Stimulated activated CD4-positive, alpha-beta T cell treated with anti-CD3 and anti-CD28 coated beads, TNF-alpha, amount 100 ng/mL, for 24 hours (primary cell): Measurements from ENCODE around the gene TSGA10IP.
"Not testable (repeated sequence)": the region's sequence is repeated elsewhere in the genome, so short reads cannot be mapped to it uniquely, and the experiment has no call there.

Source experiments
- DNase-seq, 3 experiments: peaks; one replicate each; pipeline ENCODE4 v3.0.0-alpha.2; 2020; ENCODE audit warnings: low read depth in 3 of 3

Gene TSGA10IP

GRCh38 chr11:65947603-65948125 lies 2.4 kb downstream of the TSGA10IP start:
- DNase-seq = no peak

- not testable (repeated sequence) for DNase-seq
Measured at GRCh38 chr11:65950711-65951110, 5.4 kb downstream of the TSGA10IP start.

- not testable (repeated sequence) for DNase-seq
Measured at GRCh38 chr11:65951641-65952040, 6.4 kb downstream of the TSGA10IP start.

- no peak for DNase-seq
Measured at GRCh38 chr11:65952052-65952521, 6.8 kb downstream of the TSGA10IP start.

GRCh38 chr11:65953471-65953870 lies 8.2 kb downstream of the TSGA10IP start:
- DNase-seq = no peak

- no peak for DNase-seq
Measured at GRCh38 chr11:65954771-65955170, 9.5 kb downstream of the TSGA10IP start.

GRCh38 chr11:65958291-65958690 lies 13.0 kb downstream of the TSGA10IP start:
- DNase-seq = no peak

GRCh38 chr11:65958774-65959420 lies 13.6 kb downstream of the TSGA10IP start:
- DNase-seq = no peak

- no peak for DNase-seq
Measured at GRCh38 chr11:65960824-65961266, 15.6 kb downstream of the TSGA10IP start.

GRCh38 chr11:65961267-65962140 lies 16.2 kb downstream of the TSGA10IP start, which contains the start of gene SART1:
TSS of gene SART1 (plus strand) at chr11:65961734. CDS start at chr11:65961781, 47 bp downstream.
- DNase-seq = peak; percentile 90 to 96 (median 94)

GRCh38 chr11:65962141-65962564 lies 16.9 kb downstream of the TSGA10IP start:
- DNase-seq = no peak

GRCh38 chr11:65964906-65965305 lies 19.6 kb downstream of the TSGA10IP start:
- DNase-seq = no peak

GRCh38 chr11:65965986-65966762 lies 20.9 kb downstream of the TSGA10IP start:
- DNase-seq = no peak

GRCh38 chr11:65967329-65967934 lies 22.2 kb downstream of the TSGA10IP start:
- DNase-seq = no peak

GRCh38 chr11:65968600-65969482 lies 23.6 kb downstream of the TSGA10IP start:
- no peak for DNase-seq

- DNase-seq = no peak
Measured at GRCh38 chr11:65972116-65972515, 26.8 kb downstream of the TSGA10IP start.

- DNase-seq = no peak
Measured at GRCh38 chr11:65973439-65974110, 28.3 kb downstream of the TSGA10IP start.

- no peak for DNase-seq
Measured at GRCh38 chr11:65975771-65976170, 30.5 kb downstream of the TSGA10IP start.
